Right ventricle myocardium inferior (tissue), 1 donor: ENCODE measurements around the gene ASIC3. TPM values are rescaled to one million over a fixed set of nuclear protein-coding genes. Genes with fewer than 3 reads are reported as not detected.
A peak's percentile ranks its signal among the peaks of the same experiment; 100 is the strongest.
"Not testable (repeated sequence)": the region's sequence is repeated elsewhere in the genome, so short reads cannot be mapped to it uniquely, and the experiment has no call there.

Source experiments
- ATAC-seq: fragments of 200-7000 bp; cut with Tn5 transposase; one replicate; pipeline ENCODE4 v1.9.1; 2020; ENCODE audit warnings: mild to moderate bottlenecking, moderate library complexity
- DNase-seq: peaks from one replicate; pipeline ENCODE4 v3.0.0; 2021; ENCODE audit errors: missing footprints
- intact Hi-C: fragments of 100-400 bp; cut with DNase I; formaldehyde crosslinking; loops from one replicate; pipeline ENCODE4 v1.11.0; 2022
- total RNA-seq: library from RNA; stranded (reverse); fragmentation: NEBNext Ultra II Directional; extraction: Animal tissue kit (Norgen Biotek cat#: 25700); gene quantifications from one replicate; pipeline ENCODE4 v1.2.1, GENCODE V29; 2021
- donor health status: DM: no; HTN: yes; CAD: no; lungs with severe emphysema.

ASIC3 gene
- total RNA-seq, 1 donor from 2014 or later: 5.5 TPM

DNA sequence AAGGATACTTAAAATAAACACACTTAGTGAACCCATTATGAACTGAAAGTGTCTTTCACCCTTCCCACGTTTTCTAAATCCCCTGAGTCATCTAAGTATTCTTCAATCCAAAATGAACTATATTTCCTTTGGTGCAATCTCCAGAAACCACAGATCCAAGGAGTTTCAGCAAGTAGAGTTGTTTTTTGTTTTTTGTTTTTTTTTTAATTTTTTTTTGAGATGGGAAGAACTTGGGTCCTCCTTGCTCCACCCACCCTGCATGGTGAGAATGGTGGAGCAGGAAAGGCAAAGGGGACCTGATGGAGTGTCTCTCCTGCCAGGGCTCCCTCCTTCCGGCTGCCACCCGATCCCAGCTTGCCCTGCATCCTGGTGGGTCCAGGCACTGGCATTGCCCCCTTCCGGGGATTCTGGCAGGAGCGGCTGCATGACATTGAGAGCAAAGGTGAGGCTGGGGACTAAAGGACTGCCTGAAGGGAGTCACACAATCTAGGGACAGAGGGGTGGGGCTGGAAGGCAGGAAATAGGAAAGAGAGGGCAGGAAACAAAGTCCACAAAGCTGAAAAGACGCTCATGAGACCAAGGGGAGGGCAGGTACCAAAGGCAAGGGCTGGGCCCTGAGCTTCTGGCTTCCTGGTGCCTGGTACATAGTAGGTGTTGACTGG is 36.2 kb upstream of the ASIC3 start:
- intact Hi-C loops: no loop called here
- no peak for ATAC-seq
- peak; percentile 30 for DNase-seq

- peak; percentile 58 for DNase-seq
- no peak for ATAC-seq
- intact Hi-C loops: no loop called here
These were observed 35.4 kb upstream of the ASIC3 start for GRCh38 chr7:151012911-151013347.

GRCh38 chr7:151013356-151013732 is 35.0 kb upstream of the ASIC3 start:
- intact Hi-C loops: no loop called here
- ATAC-seq (peak; percentile 19), DNase-seq (no peak)

- peak; percentile 29 for ATAC-seq
- peak; percentile 91 for DNase-seq
- intact Hi-C loops: no loop called here
These were observed 34.4 kb upstream of the ASIC3 start for GRCh38 chr7:151013733-151014497.

- intact Hi-C loops: no loop called here
- no peak for ATAC-seq
- peak; percentile 43 for DNase-seq
These were observed 33.4 kb upstream of the ASIC3 start for GRCh38 chr7:151014950-151015349.

DNA sequence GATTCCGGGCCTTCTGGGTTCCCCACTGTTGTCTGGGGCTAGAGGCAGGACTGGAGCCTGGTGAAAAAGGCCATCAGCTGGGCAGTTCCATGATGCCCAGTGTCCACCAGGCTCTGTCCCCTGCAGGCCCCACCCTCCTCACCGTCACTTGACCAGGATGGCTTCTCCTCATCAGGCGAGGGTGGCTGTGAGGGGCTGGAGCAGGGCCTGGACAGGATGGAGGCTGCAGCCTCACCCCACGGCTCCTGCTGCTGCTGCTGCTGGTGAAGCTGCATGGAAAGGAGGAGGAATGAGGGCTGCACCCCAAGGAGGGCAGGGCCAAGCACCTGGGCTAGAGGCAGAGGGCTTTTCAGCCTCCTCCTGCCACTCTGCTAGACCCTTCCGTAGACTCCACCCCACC is 32.4 kb upstream of the ASIC3 start:
- DNase-seq: peak; percentile 46
- intact Hi-C loops: no loop called here
- ATAC-seq: no peak

DNA sequence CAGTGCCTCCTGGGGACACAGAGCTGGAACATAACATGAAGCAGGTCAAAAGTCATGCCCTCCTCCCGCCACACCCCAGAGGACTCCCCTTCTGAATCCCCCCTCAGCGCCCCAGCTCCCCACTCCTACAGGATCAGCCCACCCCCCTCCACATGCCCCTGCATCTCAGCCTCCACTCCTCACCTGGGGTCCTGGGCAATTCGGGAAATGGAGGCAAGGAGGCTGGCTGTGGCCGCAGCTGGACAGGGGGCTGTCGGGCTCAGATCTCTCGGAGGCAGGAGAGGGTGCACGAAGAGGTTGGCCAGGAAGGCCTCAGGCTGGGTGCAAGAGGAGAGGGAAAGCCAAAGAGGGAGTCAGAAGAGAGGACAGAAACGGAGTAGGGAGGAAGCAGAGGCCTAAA is 31.8 kb upstream of the ASIC3 start:
- DNase-seq: peak; percentile 48
- ATAC-seq: no peak
- intact Hi-C loops: no loop called here

DNA sequence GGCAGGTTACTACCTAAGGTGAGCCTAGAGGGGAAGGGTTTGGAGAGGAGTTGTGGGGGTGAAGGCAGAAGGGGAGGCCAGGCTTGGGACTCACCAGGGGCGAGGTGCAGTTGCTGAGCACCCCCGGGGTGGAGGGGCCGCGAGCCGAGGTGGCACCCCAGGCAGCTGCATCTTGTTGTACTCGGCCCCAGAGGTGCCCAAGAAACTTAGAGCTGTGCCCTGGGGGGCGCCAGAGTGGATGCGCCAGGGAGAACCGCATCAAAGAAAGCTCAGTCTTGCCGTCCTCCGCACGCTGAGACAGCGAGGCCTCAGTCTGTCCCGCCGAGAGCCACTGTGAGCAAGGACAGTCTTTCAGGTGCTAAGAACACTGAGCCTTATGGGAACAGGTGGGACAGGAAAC is 31.4 kb upstream of the ASIC3 start:
- no peak for ATAC-seq
- intact Hi-C loops: no loop called here
- peak; percentile 13 for DNase-seq

DNA sequence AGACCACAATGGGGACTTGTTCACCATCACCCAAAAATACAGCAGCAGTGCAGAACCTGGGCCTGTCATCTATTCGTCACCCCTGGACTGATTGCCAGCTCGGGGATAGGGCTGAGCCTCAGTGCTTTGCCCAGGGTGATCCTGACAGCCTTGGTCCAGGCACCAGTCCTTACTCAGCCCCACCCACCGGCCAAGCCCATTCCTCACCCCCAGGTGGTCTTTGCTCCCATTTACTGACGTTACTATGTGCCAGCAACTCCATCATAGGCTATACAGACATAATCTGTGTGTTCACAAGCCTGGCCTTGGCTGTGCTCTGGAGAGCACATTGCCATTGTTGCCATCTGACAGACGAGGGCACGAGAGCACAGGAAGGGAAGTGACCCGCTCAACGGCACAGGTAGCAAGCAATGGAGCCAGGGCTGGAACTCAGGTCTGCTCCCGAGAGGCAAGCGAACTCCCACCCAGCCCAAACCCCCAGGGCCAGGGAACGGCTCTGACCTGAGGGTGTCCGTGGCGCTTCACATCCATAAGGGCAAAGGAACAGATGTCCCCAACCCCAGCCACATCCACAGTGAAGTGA is 30.9 kb upstream of the ASIC3 start:
- no peak for ATAC-seq
- intact Hi-C loops: no loop called here
- DNase-seq: peak; percentile 63

DNA sequence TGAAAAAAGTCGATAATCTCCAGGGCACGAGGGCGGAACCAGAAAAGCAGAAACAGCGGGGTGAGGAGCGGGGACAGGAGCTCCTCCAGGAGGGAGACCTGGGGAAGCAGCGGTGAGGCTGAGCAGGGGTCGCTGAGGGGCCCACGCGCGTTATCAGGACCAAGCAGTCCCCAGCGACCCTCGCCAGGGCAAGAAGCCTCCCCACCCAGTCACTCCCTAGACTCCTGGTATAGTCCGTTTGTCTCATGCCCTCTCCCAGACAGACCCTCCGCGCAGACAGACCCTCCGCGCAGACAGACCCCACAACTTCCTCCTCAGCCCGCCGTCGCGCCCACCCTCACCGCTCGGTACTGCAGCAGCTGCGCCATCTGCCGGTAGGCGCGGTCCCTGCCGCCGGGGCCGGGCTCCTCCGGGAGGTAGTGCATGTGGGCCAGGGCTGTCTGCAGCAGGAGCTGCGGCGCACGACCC is 30.3 kb upstream of the ASIC3 start:
- ATAC-seq: peak; percentile 68
- peak; percentile 84 for DNase-seq
- intact Hi-C loops: no loop called here

DNA sequence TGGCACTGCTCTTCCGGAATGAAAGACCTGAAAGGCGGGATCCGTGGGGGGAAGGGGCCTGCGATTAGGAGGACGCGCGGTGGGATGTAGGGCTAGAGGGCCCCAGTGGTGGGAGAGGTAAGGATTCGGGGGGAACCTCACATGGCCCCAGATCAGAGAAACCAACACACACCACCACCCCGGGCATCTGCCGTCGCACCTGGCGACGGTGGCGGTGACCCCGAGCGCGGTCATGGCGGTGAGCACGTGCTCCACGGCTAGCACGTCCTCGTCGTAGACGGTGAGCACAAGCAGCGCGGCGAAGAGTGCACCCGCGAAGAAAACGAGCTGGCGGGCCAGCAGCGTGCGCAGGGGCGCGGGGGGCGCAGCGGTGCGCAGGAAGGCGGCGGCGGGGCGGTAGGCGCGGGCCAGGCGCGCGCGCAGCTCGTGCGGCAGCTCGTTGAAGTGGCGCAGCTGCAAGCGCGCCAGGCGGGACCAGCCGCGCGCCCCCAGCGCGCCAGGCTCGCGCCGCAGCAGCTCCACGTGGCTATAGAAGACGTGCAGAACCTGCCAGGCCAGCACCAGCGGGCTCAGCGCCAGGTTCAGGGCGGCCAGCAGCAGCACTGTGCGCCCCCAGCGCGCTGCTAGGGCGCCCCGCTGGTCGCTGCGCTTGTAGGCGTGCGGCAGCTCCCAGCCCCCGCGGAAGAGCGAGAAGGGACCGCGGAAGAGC is 29.8 kb upstream of the ASIC3 start:
- intact Hi-C loops: no loop called here
- ATAC-seq (peak; percentile 12), DNase-seq (no peak)

- DNase-seq (peak; percentile 40), ATAC-seq (no peak)
- intact Hi-C loops: no loop called here
These were observed 29.2 kb upstream of the ASIC3 start for GRCh38 chr7:151019130-151019447.

- intact Hi-C loops: no loop called here
- ATAC-seq: no peak
These were observed 28.1 kb upstream of the ASIC3 start for GRCh38 chr7:151020231-151020630.

DNA sequence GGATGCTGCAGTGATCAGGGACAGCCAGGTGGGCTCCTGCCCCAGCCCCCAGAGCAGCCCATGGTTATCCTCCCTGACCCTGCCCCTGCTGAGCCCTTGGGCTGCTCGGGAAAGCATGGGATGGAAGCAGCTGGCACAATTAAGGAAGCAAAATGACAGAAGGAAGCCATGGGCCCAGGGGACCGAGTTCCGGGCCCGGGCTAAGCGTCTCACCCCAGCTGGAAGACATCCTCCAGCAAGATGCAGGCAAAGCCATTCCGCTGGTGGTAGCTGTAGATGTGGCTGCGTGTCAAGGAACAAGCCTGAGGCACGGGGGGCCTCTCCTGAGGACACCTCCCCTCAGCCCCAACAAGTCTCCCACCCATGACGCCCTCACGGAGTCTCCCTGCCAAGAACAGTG is 25.1 kb upstream of the ASIC3 start:
- intact Hi-C loops: no loop called here
- peak; percentile 31 for DNase-seq
- no peak for ATAC-seq

More at GRCh38 chr7:151020231-151020630, 28.1 kb upstream of the ASIC3 start:
- peak; percentile 49 for DNase-seq

DNA sequence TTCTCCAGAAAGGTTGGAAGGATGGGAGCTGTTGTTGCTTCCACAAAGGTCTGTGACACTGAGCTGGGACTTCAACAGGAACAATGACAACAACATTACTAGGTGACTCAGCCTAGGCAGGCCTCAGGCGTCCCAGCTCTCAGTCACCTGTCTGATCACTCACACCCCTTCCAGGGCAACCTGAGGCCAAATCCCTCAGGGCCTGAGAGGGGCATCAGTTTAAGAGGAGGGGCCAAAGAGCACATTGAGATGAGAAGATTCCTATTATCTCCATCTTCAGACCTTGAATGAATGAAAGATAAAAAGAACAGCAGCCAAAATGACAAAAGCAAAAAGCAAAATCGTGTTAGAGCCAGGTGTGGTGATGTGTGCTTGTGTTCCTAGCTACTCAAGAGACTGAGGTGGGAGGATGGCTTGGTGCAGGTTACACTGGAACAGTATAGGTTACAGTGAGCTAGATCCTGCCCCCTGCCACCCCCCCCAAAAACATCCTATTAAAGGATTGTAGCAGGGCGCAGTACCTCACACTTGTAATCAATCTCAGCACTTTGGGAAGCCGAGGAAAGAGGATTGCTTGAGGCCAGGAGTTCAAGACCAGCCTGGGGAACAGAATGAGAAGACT is 23.8 kb upstream of the ASIC3 start, which contains the start of gene ATG9B:
Gene ATG9B (minus strand): TSS at position 60 of the 622 bp plus-strand sequence. CDS start 71 bp downstream, outside the sequence.
- ATAC-seq (no peak), DNase-seq (no peak)
- intact Hi-C loops: no loop called here

DNA sequence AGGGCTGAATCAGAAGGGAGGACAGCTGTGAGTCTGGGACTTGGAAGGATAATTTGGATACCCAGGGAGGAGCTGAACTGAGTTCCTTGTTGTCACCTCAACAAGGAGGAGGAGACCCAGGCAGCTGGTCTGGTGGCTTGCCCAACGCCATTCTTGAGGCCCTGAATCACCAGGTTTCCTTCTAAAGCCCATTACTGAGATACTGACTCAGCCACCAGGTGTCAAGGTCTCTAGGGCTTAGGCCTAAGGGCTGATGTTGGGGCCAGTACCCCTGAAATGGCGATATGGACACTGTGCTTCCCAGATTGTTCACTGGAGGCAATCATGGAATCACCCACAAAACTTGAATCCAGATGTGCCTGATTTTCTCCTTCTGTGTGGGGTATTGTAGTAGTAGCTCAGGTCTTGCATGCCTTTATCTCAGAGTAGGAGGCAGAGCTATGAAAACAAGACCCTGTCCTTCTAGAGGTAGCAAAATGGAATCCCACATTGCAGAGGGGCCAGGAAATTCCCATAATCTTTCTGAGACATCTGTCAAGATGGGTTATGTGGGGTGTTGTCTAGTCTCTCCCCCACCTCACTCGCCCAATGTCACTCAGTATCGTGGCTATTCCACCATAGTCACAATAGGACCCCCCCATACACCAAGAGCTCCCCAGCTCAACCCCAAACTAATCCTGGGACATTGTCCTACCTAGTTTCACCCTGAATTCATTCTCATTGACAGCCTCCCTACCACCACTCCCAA is 22.2 kb upstream of the ASIC3 start:
- no peak for ATAC-seq
- peak; percentile 1 for DNase-seq
- intact Hi-C loops: no loop called here

DNA sequence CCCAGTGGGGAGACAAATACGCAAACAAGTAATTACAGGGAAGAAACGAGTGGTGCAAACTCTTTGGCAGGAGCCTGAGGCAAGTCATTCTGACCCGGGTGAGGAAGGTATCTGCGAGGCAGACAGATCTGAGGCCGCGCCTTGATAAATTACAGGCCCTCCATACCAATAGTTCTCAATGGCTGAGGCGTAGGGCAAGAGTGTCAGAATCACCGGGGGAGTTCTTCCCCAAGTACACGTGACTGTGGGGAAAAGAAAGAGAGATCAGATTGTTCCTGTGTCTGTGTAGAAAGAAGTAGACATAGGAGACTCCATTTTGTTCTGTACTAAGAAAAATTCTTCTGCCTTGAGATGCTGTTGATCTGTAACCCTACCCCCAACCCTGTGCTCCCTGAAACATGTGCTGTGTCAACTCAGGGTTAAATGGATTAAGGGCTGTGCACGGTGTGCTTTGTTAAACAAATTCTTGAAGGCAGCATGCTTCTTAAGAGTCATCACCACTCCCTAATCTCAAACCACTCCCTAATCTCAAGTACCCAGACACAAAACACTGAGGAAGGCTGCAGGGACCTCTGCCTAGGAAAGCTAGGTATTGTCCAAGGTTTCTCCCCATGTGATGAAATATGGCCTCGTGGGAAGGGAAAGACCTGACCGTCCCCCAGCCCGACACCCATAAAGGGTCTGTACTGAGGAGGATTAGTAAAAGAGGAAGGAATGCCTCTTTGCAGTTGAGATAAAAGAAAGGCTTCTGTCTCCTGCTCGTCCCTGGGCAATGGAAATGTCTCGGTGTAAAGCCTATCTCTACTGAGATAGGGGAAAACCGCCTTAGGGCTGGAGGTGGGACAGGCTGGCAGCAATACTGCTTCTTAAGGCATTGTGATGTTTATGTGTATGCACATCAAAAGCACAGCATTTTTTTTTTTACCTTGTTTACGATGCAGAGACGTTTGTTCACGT is 21.3 kb upstream of the ASIC3 start:
- peak; percentile 20 for DNase-seq
- ATAC-seq, intact Hi-C loops: not testable (repeated sequence)
